ENCODE data around the gene MBIP.

MBIP gene

DNA sequence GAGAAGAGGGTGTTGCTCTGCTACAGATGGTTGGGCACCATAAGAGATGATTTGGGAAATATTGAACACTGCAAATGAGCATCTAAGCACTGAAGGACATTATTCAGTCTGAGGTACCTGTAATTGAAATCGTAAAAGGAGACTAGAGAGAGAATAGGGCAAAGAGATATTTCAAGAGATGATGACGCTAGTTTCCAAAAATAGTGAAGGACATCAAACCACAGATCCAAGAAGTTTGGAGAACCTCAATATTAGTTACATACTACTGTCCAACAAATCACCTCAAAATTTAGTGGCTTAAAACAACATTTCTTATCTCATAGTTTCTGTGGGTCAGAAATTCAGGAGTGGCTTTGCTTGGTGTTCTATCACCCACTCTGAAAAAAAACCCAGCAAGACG, 4.5 kb upstream of the MBIP start:
- no peak for ATAC-seq
- no peak for TF ChIP-seq ZNF8 (CRISPR knock-in tag; IDR thresholded peaks at IDR 0.05)
- no peak for TF ChIP-seq CREB5 (CRISPR knock-in tag; IDR thresholded peaks at IDR 0.05; ENCODE audit: low read depth)
- no peak for TF ChIP-seq RARB (CRISPR knock-in tag; IDR thresholded peaks at IDR 0.05)
- no peak for TF ChIP-seq TOX (CRISPR knock-in tag; IDR thresholded peaks at IDR 0.05; ENCODE audit: borderline replicate concordance)
- no peak for TF ChIP-seq ARNTL (CRISPR knock-in tag; IDR thresholded peaks at IDR 0.05; ENCODE audit: borderline replicate concordance, low read depth)
- TF ChIP-seq TSHZ2 (CRISPR knock-in tag; IDR thresholded peaks at IDR 0.05): no peak
- no peak for TF ChIP-seq CSRNP3 (CRISPR knock-in tag; IDR thresholded peaks at IDR 0.05)
- no peak for TF ChIP-seq ZFP30 (CRISPR knock-in tag; IDR thresholded peaks at IDR 0.05)
- no peak for TF ChIP-seq GLIS3 (CRISPR knock-in tag; IDR thresholded peaks at IDR 0.05)
- TF ChIP-seq ZC3H10 (CRISPR knock-in tag; IDR thresholded peaks at IDR 0.05): no peak
- TF ChIP-seq ESRRG (CRISPR knock-in tag; IDR thresholded peaks at IDR 0.05): no peak
- TF ChIP-seq SNAI2 (CRISPR knock-in tag; IDR thresholded peaks at IDR 0.05): no peak

DNA sequence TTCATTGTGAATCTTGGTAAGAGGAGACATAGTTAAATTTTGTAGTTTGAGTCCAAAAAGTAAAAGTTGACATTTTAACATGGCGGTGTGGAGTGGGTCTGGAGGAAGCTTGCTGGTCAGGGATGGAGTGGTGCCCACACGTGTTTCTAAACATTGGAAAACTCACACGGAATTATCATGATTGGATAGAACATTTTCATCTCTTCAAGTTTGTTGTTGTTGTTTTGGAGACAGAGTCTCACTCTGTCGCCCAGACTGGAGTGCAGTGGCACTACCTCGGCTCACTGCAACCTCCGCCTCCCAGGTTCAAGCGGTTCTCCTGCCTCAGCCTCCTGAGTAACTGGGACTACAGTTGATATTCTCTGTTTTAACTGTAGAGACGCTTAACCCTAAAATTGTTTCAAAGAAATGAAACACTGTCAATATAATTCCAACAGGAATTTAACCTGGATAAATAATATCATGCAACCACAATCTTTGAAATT, 502 bp upstream of the MBIP start:
- 0 out of 2 replicates have a peak, but pooled peaks have one; percentile 39 for TF ChIP-seq SNAI2 (CRISPR knock-in tag; IDR thresholded peaks at IDR 0.05)
- no peak for TF ChIP-seq RARB (CRISPR knock-in tag; IDR thresholded peaks at IDR 0.05)
- no peak for TF ChIP-seq OSR1 (CRISPR knock-in tag; IDR thresholded peaks at IDR 0.05)
- no peak for TF ChIP-seq ARNTL (CRISPR knock-in tag; IDR thresholded peaks at IDR 0.05; ENCODE audit: borderline replicate concordance, low read depth)

GRCh38 chr14:36319899-36320199, 588 bp downstream of the MBIP start:
- no peak for ATAC-seq
- no peak for TF ChIP-seq TSHZ2 (CRISPR knock-in tag; IDR thresholded peaks at IDR 0.05)
- TF ChIP-seq BACH2 (CRISPR knock-in tag; IDR thresholded peaks at IDR 0.05; ENCODE audit: borderline replicate concordance): no peak
- TF ChIP-seq ZNF8 (CRISPR knock-in tag; IDR thresholded peaks at IDR 0.05): no peak
- no peak for TF ChIP-seq CSDC2 (CRISPR knock-in tag; IDR thresholded peaks at IDR 0.05)
- no peak for TF ChIP-seq ZFP30 (CRISPR knock-in tag; IDR thresholded peaks at IDR 0.05)
- no peak for TF ChIP-seq TOX (CRISPR knock-in tag; IDR thresholded peaks at IDR 0.05; ENCODE audit: borderline replicate concordance)
- TF ChIP-seq ARNTL (CRISPR knock-in tag; IDR thresholded peaks at IDR 0.05; ENCODE audit: borderline replicate concordance, low read depth): no peak
- no peak for TF ChIP-seq GLIS3 (CRISPR knock-in tag; IDR thresholded peaks at IDR 0.05)
- no peak for TF ChIP-seq ZNF565 (CRISPR knock-in tag; conservative IDR thresholded peaks at IDR 0.05; ENCODE audit: low read depth)
- TF ChIP-seq ZC3H10 (CRISPR knock-in tag; IDR thresholded peaks at IDR 0.05): no peak
- TF ChIP-seq RARB (CRISPR knock-in tag; IDR thresholded peaks at IDR 0.05): no peak
- TF ChIP-seq SNAI2 (CRISPR knock-in tag; IDR thresholded peaks at IDR 0.05): no peak
- no peak for TF ChIP-seq ZFP3 (CRISPR knock-in tag; IDR thresholded peaks at IDR 0.05)
- TF ChIP-seq, protein P1, sequence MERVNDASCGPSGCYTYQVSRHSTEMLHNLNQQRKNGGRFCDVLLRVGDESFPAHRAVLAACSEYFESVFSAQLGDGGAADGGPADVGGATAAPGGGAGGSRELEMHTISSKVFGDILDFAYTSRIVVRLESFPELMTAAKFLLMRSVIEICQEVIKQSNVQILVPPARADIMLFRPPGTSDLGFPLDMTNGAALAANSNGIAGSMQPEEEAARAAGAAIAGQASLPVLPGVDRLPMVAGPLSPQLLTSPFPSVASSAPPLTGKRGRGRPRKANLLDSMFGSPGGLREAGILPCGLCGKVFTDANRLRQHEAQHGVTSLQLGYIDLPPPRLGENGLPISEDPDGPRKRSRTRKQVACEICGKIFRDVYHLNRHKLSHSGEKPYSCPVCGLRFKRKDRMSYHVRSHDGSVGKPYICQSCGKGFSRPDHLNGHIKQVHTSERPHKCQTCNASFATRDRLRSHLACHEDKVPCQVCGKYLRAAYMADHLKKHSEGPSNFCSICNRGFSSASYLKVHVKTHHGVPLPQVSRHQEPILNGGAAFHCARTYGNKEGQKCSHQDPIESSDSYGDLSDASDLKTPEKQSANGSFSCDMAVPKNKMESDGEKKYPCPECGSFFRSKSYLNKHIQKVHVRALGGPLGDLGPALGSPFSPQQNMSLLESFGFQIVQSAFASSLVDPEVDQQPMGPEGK (CRISPR knock-in tag; IDR thresholded peaks at IDR 0.05; ENCODE audit: borderline replicate concordance): no peak
- TF ChIP-seq ESRRG (CRISPR knock-in tag; IDR thresholded peaks at IDR 0.05): no peak
- no peak for TF ChIP-seq PPARA (CRISPR knock-in tag; IDR thresholded peaks at IDR 0.05; ENCODE audit: borderline replicate concordance)
- no peak for TF ChIP-seq OSR1 (CRISPR knock-in tag; IDR thresholded peaks at IDR 0.05)
- TF ChIP-seq CREB5 (CRISPR knock-in tag; IDR thresholded peaks at IDR 0.05; ENCODE audit: low read depth): no peak
- TF ChIP-seq TCF4 (CRISPR knock-in tag; IDR thresholded peaks at IDR 0.05; ENCODE audit: borderline replicate concordance): no peak
- TF ChIP-seq, protein P2, sequence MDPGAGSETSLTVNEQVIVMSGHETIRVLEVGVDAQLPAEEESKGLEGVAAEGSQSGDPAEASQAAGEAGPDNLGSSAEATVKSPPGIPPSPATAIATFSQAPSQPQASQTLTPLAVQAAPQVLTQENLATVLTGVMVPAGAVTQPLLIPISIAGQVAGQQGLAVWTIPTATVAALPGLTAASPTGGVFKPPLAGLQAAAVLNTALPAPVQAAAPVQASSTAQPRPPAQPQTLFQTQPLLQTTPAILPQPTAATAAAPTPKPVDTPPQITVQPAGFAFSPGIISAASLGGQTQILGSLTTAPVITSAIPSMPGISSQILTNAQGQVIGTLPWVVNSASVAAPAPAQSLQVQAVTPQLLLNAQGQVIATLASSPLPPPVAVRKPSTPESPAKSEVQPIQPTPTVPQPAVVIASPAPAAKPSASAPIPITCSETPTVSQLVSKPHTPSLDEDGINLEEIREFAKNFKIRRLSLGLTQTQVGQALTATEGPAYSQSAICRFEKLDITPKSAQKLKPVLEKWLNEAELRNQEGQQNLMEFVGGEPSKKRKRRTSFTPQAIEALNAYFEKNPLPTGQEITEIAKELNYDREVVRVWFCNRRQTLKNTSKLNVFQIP (CRISPR knock-in tag; IDR thresholded peaks at IDR 0.05; ENCODE audit: borderline replicate concordance, low read depth): no peak

More for the DNA sequence above, 502 bp upstream of the MBIP start:
- ATAC-seq: peak; percentile 62
